ENCODE measurements around the gene ZNF641. TPM values are rescaled to one million over a fixed set of nuclear protein-coding genes. Genes with fewer than 3 reads are reported as not detected.

The ZNF641 gene
- total RNA-seq, 2 experiments from 2014 or later, result 10.6 to 11.8 TPM

DNA sequence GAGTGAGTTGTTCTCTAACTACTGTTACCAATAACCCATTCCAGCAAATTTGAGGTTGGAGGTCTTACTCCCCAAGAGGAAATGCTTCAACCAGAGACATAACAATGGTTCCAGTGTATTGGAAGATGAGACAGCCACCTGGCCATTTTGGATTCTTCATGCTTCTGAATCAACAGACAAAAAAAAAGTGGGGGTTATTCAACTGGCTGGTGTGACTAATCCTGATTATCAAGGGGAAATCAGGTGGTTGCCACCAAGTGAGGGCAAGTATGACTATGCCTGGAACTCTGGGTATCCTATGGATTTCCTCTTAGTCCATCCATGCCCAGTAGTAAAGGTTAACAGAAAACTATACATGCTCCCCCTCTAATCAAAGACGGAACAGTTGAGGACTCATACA, 29.9 kb upstream of the ZNF641 start:
- no peaks in the 10 kb centered on the region for H3K36me3 ChIP-seq (ENCODE audit: insufficient read depth, low read length)
- no peak overlapping the region for H3K4me2 ChIP-seq (ENCODE audit: low read length)
- no peak overlapping the region for H2AFZ ChIP-seq (ENCODE audit: low read length)
- TF ChIP-seq EZH2phosphoT487 (IDR thresholded peaks at IDR 0.05; ENCODE audit: borderline replicate concordance, low read depth, low read length), result no peak
- TF ChIP-seq, protein P1, sequence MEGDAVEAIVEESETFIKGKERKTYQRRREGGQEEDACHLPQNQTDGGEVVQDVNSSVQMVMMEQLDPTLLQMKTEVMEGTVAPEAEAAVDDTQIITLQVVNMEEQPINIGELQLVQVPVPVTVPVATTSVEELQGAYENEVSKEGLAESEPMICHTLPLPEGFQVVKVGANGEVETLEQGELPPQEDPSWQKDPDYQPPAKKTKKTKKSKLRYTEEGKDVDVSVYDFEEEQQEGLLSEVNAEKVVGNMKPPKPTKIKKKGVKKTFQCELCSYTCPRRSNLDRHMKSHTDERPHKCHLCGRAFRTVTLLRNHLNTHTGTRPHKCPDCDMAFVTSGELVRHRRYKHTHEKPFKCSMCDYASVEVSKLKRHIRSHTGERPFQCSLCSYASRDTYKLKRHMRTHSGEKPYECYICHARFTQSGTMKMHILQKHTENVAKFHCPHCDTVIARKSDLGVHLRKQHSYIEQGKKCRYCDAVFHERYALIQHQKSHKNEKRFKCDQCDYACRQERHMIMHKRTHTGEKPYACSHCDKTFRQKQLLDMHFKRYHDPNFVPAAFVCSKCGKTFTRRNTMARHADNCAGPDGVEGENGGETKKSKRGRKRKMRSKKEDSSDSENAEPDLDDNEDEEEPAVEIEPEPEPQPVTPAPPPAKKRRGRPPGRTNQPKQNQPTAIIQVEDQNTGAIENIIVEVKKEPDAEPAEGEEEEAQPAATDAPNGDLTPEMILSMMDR (conservative IDR thresholded peaks at IDR 0.05; ENCODE audit: low read length), result no peak
- DNase-seq (ENCODE audit: low spot score), result no peak
- no peaks in the 10 kb centered on the region for H3K9me2 ChIP-seq (ENCODE audit: insufficient read depth, low read length)
- H3K4me1 ChIP-seq (ENCODE audit: insufficient read depth, low read length, poor library complexity, severe bottlenecking), result no peaks in the 10 kb centered on the region
- ChIA-PET POLR2A (no interaction called here), CTCF (ENCODE audit: unreplicated experiment) (no interaction called here)
- BruUV-seq (replicated peaks), result no TSS peak
- H3K4me3 ChIP-seq (ENCODE audit: low read depth, low read length, poor library complexity, severe bottlenecking), result no peak overlapping the region
- H3K27ac ChIP-seq (ENCODE audit: low read depth, low read length, poor library complexity, severe bottlenecking), result no peak overlapping the region
- intact Hi-C loops (cut with micrococcal nuclease; ENCODE audit: unreplicated experiment), result no loop called here
- H4K20me1 ChIP-seq (ENCODE audit: insufficient read depth, low read length), result no peaks in the 10 kb centered on the region
- no peaks in the 10 kb centered on the region for H3K9me3 ChIP-seq (ENCODE audit: low read length)
- no peaks in the 10 kb centered on the region for H3K79me2 ChIP-seq (ENCODE audit: insufficient read depth, low read depth, low read length)

DNA sequence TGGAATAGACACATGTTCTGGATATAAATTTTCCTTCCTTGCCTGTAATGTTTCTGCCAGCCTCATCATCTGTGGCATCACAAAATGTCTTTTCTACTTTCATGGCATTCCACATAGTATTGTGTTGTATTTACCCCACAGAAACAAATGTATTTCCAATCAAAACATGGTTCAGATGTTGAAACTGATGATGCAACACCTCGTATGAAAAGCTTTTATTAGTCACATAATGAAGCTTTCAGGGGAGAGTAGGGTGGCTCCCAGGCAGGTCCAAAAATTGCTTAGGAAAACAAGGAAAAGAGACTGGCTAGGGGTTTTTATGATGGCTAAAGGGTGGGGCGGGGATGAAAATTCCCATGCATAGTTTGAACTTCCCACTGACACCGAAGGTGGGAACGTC, 29.1 kb upstream of the ZNF641 start:
- no peak for TF ChIP-seq EZH2phosphoT487 (IDR thresholded peaks at IDR 0.05; ENCODE audit: borderline replicate concordance, low read depth, low read length)
- TF ChIP-seq, protein P1 (conservative IDR thresholded peaks at IDR 0.05; ENCODE audit: low read length), result no peak
- Histone ChIP-seq H3K9me2 (ENCODE audit: insufficient read depth, low read length) (no peaks in the 10 kb centered on the region), H4K20me1 (ENCODE audit: insufficient read depth, low read length) (no peaks in the 10 kb centered on the region), H3K4me2 (ENCODE audit: low read length) (no peak overlapping the region), H2AFZ (ENCODE audit: low read length) (no peak overlapping the region), H3K4me1 (ENCODE audit: insufficient read depth, low read length, poor library complexity, severe bottlenecking) (no peaks in the 10 kb centered on the region), H3K9me3 (ENCODE audit: low read length) (no peaks in the 10 kb centered on the region), H3K27ac (ENCODE audit: low read depth, low read length, poor library complexity, severe bottlenecking) (no peak overlapping the region), H3K4me3 (ENCODE audit: low read depth, low read length, poor library complexity, severe bottlenecking) (no peak overlapping the region), H3K79me2 (ENCODE audit: insufficient read depth, low read depth, low read length) (no peaks in the 10 kb centered on the region), H3K36me3 (ENCODE audit: insufficient read depth, low read length) (no peaks in the 10 kb centered on the region)
- intact Hi-C loops (cut with micrococcal nuclease; ENCODE audit: unreplicated experiment), result no loop called here
- BruUV-seq (replicated peaks), result no TSS peak
- CTCF ChIA-PET (ENCODE audit: unreplicated experiment), result no interaction called here
- no peak for DNase-seq (ENCODE audit: low spot score)
- POLR2A ChIA-PET, result no interaction called here

DNA sequence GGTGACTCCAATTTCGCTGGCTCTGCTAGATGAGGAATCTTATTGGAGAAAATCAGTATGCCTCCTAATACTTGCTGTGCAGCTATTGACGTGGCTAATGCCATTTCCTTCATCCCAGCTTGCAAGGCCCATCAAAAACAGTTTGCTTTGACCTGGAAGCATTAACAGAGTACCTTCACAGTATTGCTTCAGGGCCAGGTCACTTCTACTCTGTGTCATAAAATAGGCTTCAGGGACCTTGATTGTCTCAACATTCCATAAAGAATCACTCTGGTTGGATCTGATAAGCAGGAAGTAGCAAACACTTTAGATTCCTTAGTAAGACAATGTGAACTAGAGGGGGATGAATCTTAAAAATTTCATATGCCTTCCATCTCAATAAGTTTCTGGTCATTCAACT, 26.9 kb upstream of the ZNF641 start:
- POLR2A ChIA-PET, result no interaction called here
- DNase-seq (ENCODE audit: low spot score), result no peak
- Histone ChIP-seq H2AFZ (ENCODE audit: low read length) (no peak overlapping the region), H3K4me2 (ENCODE audit: low read length) (no peak overlapping the region), H3K4me3 (ENCODE audit: low read depth, low read length, poor library complexity, severe bottlenecking) (no peak overlapping the region), H3K79me2 (ENCODE audit: insufficient read depth, low read depth, low read length) (no peaks in the 10 kb centered on the region), H4K20me1 (ENCODE audit: insufficient read depth, low read length) (no peaks in the 10 kb centered on the region), H3K36me3 (ENCODE audit: insufficient read depth, low read length) (no peaks in the 10 kb centered on the region), H3K9me2 (ENCODE audit: insufficient read depth, low read length) (no peaks in the 10 kb centered on the region), H3K4me1 (ENCODE audit: insufficient read depth, low read length, poor library complexity, severe bottlenecking) (no peaks in the 10 kb centered on the region), H3K9me3 (ENCODE audit: low read length) (no peaks in the 10 kb centered on the region), H3K27ac (ENCODE audit: low read depth, low read length, poor library complexity, severe bottlenecking) (no peak overlapping the region)
- intact Hi-C loops (cut with micrococcal nuclease; ENCODE audit: unreplicated experiment), result no loop called here
- TF ChIP-seq, protein P1 (conservative IDR thresholded peaks at IDR 0.05; ENCODE audit: low read length), result no peak
- no peak for TF ChIP-seq EZH2phosphoT487 (IDR thresholded peaks at IDR 0.05; ENCODE audit: borderline replicate concordance, low read depth, low read length)
- CTCF ChIA-PET (ENCODE audit: unreplicated experiment), result no interaction called here
- no TSS peak for BruUV-seq (replicated peaks)
